Endothelial cell of umbilical vein (primary cell): ENCODE measurements around the gene KAT8. TPM values are rescaled to one million over a fixed set of nuclear protein-coding genes. Genes with fewer than 3 reads are reported as not detected.

ENCODE experiments used
- BruUV-seq: library from RNA; stranded (reverse); fragments of 400-500 nt; replicated peaks from 2 replicates; lab custom pipeline; 2021; lab: Mats Ljungman, UMichigan
- CTCF ChIA-PET: fragments of 300-600, 350-600 bp; sonication (Branson Sonifier 250); formaldehyde crosslinking; loops from one replicate; lab custom pipeline; 2021; ENCODE audit warnings: antibody characterized with exemption, inconsistent platforms; lab: Charles Lee
- POLR2A ChIA-PET: fragments of 300-600, 350-600 bp; sonication (Branson Sonifier 250); formaldehyde crosslinking; loops from one replicate; lab custom pipeline; 2021; ENCODE audit warnings: antibody characterized with exemption, inconsistent platforms; lab: Charles Lee
- DNase-seq: peaks from one replicate; pipeline ENCODE4 v3.0.0-alpha.2; 2011; ENCODE audit warnings: low read depth, low spot score
- FAIRE-seq: peaks from 2 replicates; lab custom pipeline; 2011; peaks lifted over from hg19 to GRCh38; lab: Jason Lieb, UNC
- H2AFZ ChIP-seq: 2 replicates; pipeline ENCODE4 v1.6.0; 2012; ENCODE audit warnings: low read depth, low read length, control low read depth, inconsistent platforms
- H3K27ac ChIP-seq: 2 replicates; pipeline ENCODE4 v1.5.1; 2011; ENCODE audit warnings: low read depth, mild to moderate bottlenecking, control low read depth, low read length, moderate library complexity; ENCODE audit not compliant: insufficient read depth
- H3K27me3 ChIP-seq, 2 experiments: 2 replicates each; pipeline versions ENCODE4 v1.6.0 to v1.6.1; 2011; ENCODE audit warnings: low read length in 2 of 2, mixed read lengths in 1 of 2; ENCODE audit not compliant: control insufficient read depth in 2 of 2, insufficient read depth in 2 of 2
- H3K36me3 ChIP-seq, 2 experiments: 2 replicates in 1 of 2; 3 replicates in 1 of 2; pipeline ENCODE4 v1.5.1; 2011; ENCODE audit warnings: low read length in 2 of 2, mild to moderate bottlenecking in 1 of 2, moderate library complexity in 1 of 2; ENCODE audit not compliant: control insufficient read depth in 2 of 2, insufficient read depth in 2 of 2; ENCODE audit errors: extremely low read depth in 1 of 2
- H3K4me1 ChIP-seq: 3 replicates; pipeline ENCODE4 v1.5.1; 2011; ENCODE audit warnings: mild to moderate bottlenecking, low read length; ENCODE audit not compliant: control insufficient read depth, insufficient read depth; ENCODE audit errors: extremely low read depth
- H3K4me2 ChIP-seq: 2 replicates; pipeline ENCODE4 v1.6.1; 2011; ENCODE audit warnings: low read length, control low read depth, mixed read lengths; ENCODE audit not compliant: insufficient read depth
- H3K4me3 ChIP-seq, 3 experiments: fragments of 200-600 bp in 1 of 3; sonication (generic), shearing (Covaris generic) in 1 of 3; replicated peaks in 1 of 3; 2 replicates each; pipeline ENCODE4 v1.5.1; 2011 to 2016; ENCODE audit warnings: control low read depth in 3 of 3, low read length in 3 of 3, mild to moderate bottlenecking in 2 of 3, inconsistent platforms in 1 of 3, low read depth in 1 of 3, moderate library complexity in 1 of 3; ENCODE audit not compliant: insufficient read depth in 1 of 3
- H3K79me2 ChIP-seq: 2 replicates; pipeline ENCODE4 v1.6.0; 2012; ENCODE audit warnings: low read length, inconsistent platforms; ENCODE audit not compliant: control insufficient read depth, insufficient read depth
- H3K9ac ChIP-seq: replicated peaks from 2 replicates; pipeline ENCODE3; 2011; ENCODE audit warnings: low read length, control low read depth; ENCODE audit not compliant: insufficient read depth; ENCODE audit errors: extremely low read depth
- H3K9me1 ChIP-seq: replicated peaks from 3 replicates; pipeline ENCODE4 v1.6.0; 2011; ENCODE audit warnings: mild to moderate bottlenecking, low read length; ENCODE audit not compliant: control insufficient read depth, insufficient read depth; ENCODE audit errors: extremely low read depth
- H3K9me3 ChIP-seq: replicated peaks from 2 replicates; pipeline ENCODE4 v1.5.1; 2012; ENCODE audit warnings: low read length, inconsistent platforms; ENCODE audit not compliant: control insufficient read depth, insufficient read depth
- H4K20me1 ChIP-seq: replicated peaks from 2 replicates; pipeline ENCODE3; 2011; ENCODE audit warnings: mild to moderate bottlenecking, low read length; ENCODE audit not compliant: control insufficient read depth, insufficient read depth; ENCODE audit errors: extremely low read depth
- EZH2 ChIP-seq: IDR thresholded peaks from 2 replicates; pipeline ENCODE4 v1.6.1; 2012; ENCODE audit warnings: borderline replicate concordance, low read depth, mild to moderate bottlenecking, moderate library complexity, low read length, inconsistent platforms; ENCODE audit not compliant: severe bottlenecking
- FOS ChIP-seq: IDR thresholded peaks from 2 replicates; pipeline ENCODE4 v1.6.1; 2011; ENCODE audit warnings: mild to moderate bottlenecking, low read length, moderate library complexity, borderline replicate concordance; ENCODE audit not compliant: insufficient read depth
- GATA2 ChIP-seq: IDR thresholded peaks from 2 replicates; pipeline ENCODE4 v1.7.0; 2011; ENCODE audit warnings: low read depth, mild to moderate bottlenecking, moderate library complexity, mixed read lengths, low read length; ENCODE audit not compliant: insufficient read length, insufficient read depth
- JUN ChIP-seq: IDR thresholded peaks from 2 replicates; pipeline ENCODE4 v1.6.1; 2011; ENCODE audit warnings: borderline replicate concordance, low read depth; ENCODE audit not compliant: insufficient read length, insufficient read depth
- MYC ChIP-seq: IDR thresholded peaks from one replicate; pipeline ENCODE4 v1.6.1; 2011; ENCODE audit warnings: mild to moderate bottlenecking, low read depth, low read length
- POLR2A ChIP-seq: IDR thresholded peaks from 2 replicates; pipeline ENCODE4 v1.6.1; 2012; ENCODE audit warnings: low read depth, mild to moderate bottlenecking, control low read depth, low read length
- POLR2AphosphoS5 ChIP-seq: IDR thresholded peaks from 2 replicates; pipeline ENCODE4 v1.6.1; 2012; ENCODE audit warnings: low read depth, mild to moderate bottlenecking, control low read depth, low read length, moderate library complexity; ENCODE audit not compliant: insufficient read depth
- dilution Hi-C: fragments of 300-500 bp; cut with MboI; formaldehyde crosslinking; loops from one replicate; pipeline ENCODE4 v1.15.0; 2019; ENCODE audit warnings: low sequenced_read_pairs; ENCODE audit not compliant: extremely low pct_ligation_motif_present
- intact Hi-C: fragments of 100-400 bp; cut with micrococcal nuclease; formaldehyde crosslinking; loops from one replicate; pipeline ENCODE4 v1.10.0; 2022
- polyA plus RNA-seq, 4 experiments: library from polyadenylated mRNA; depleted of rRNA in 3 of 4; stranded (reverse) in 3 of 4; unstranded in 1 of 4; fragments of >200 nt; gene quantifications; 2 replicates each; pipeline versions ENCODE4 v1.2.1 to v1.2.3, GENCODE V29; 2011 to 2012; ENCODE audit warnings: missing spikeins in 1 of 4
- total RNA-seq: library from RNA; stranded (reverse); gene quantifications from 2 replicates; pipeline ENCODE4 v1.2.3, GENCODE V29; 2021
- TF ChIP-seq, protein P1 (sequence below), 2 donors: IDR thresholded peaks; 1 replicate in 1 of 2; 2 replicates in 1 of 2; pipeline ENCODE4 v1.5.1; 2011; ENCODE audit warnings: low read length in 2 of 2, mild to moderate bottlenecking in 2 of 2, moderate library complexity in 2 of 2, control low read depth in 1 of 2, inconsistent platforms in 1 of 2, low read depth in 1 of 2; ENCODE audit not compliant: insufficient read depth in 1 of 2; ENCODE audit errors: extremely low read depth in 1 of 2
- TF ChIP-seq, protein P2 (sequence below): IDR thresholded peaks from 2 replicates; pipeline ENCODE4 v1.6.1; 2011; ENCODE audit not compliant: insufficient read depth, insufficient read length

KAT8 gene
- total and polyA plus RNA-seq, 2 donors (not counting 3 experiments of a cell fraction or from before 2014, with no cell fraction given) = 30.7 to 42.8 TPM

DNA sequence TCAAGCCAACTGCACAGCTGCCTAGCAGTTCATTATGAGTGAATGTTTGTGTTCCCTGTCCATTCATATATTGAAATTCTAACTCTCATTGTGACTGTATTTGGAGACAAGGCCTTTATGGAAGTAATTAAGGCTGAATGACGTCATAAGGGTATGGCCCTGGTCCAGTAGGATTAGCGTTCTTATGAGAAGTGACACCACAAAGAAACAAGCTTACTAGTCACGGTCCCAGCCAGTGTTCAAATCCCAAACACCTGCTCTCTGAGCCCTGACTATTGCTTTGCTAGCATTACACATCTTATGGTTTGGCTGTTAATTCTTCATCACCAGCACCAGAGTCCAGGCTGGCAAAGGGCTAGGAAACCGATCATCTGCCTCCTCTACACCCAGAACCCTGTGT is 45.6 kb upstream of the KAT8 start:
- Histone ChIP-seq H3K27me3 (no peaks in the 10 kb centered on the region), H3K79me2 (peaks cover 55% of the 10 kb centered on the region), H3K27ac (peak overlapping the region; percentile 86), H3K36me3 (peaks cover 0 to 3% of the 10 kb centered on the region in 2 experiments), H3K9ac (peak overlapping the region; percentile 97), H3K4me1 (peaks cover 14% of the 10 kb centered on the region), H3K4me3 (peak overlapping the region in 2 of 3 experiments; percentile 87), H2AFZ (no peak overlapping the region), H3K4me2 (peak overlapping the region; percentile 93), H4K20me1 (no peaks in the 10 kb centered on the region), H3K9me1 (no peaks in the 10 kb centered on the region), H3K9me3 (no peaks in the 10 kb centered on the region)
- FAIRE-seq = peak; percentile 59
- dilution Hi-C loops = no loop called here
- DNase-seq = peak; percentile 21
- intact Hi-C loops = loop anchor here (2.0 to 10.0 kb wide), 2 partner anchors 13 to 793 kb away; no protein-coding TSS in a partner anchor
- no TSS peak for BruUV-seq
- TF ChIP-seq GATA2 (no peak), EZH2 (no peak), POLR2A (no peak), FOS (no peak), JUN (no peak), POLR2AphosphoS5 (no peak), MYC (no peak)
- TF ChIP-seq, protein P1, sequence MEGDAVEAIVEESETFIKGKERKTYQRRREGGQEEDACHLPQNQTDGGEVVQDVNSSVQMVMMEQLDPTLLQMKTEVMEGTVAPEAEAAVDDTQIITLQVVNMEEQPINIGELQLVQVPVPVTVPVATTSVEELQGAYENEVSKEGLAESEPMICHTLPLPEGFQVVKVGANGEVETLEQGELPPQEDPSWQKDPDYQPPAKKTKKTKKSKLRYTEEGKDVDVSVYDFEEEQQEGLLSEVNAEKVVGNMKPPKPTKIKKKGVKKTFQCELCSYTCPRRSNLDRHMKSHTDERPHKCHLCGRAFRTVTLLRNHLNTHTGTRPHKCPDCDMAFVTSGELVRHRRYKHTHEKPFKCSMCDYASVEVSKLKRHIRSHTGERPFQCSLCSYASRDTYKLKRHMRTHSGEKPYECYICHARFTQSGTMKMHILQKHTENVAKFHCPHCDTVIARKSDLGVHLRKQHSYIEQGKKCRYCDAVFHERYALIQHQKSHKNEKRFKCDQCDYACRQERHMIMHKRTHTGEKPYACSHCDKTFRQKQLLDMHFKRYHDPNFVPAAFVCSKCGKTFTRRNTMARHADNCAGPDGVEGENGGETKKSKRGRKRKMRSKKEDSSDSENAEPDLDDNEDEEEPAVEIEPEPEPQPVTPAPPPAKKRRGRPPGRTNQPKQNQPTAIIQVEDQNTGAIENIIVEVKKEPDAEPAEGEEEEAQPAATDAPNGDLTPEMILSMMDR (IDR thresholded peaks at IDR 0.05; ENCODE audit: extremely low read depth in 1 of 2, insufficient read depth in 1 of 2, low read depth in 1 of 2, low read length in 2 of 2) = no peak
- TF ChIP-seq, protein P2, sequence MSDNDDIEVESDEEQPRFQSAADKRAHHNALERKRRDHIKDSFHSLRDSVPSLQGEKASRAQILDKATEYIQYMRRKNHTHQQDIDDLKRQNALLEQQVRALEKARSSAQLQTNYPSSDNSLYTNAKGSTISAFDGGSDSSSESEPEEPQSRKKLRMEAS = no peak
- ChIA-PET CTCF (no interaction called here), POLR2A (interaction anchor here (1.0 kb wide), 1 partner anchor 109 kb away, joined by 3 read pairs; no protein-coding TSS in a partner anchor)
